Neutrophil (primary cell): ENCODE measurements around the gene IFITM10.

Experiments used
- H3K27ac ChIP-seq: fragments of 200-600 bp; sonication (generic); 2 replicates; pipeline ENCODE4 v1.5.1; 2016; ENCODE audit warnings: mild to moderate bottlenecking, moderate library complexity
- H3K27me3 ChIP-seq: fragments of 200-600 bp; sonication (generic); 2 replicates; pipeline ENCODE4 v1.6.0; 2016; ENCODE audit warnings: mild to moderate bottlenecking
- H3K36me3 ChIP-seq: fragments of 200-600 bp; sonication (generic); 2 replicates; pipeline ENCODE4 v1.5.1; 2017
- H3K4me1 ChIP-seq, 2 experiments: fragments of 200-600 bp in 1 of 2; sonication (generic) in 1 of 2; 1 replicate in 1 of 2; 2 replicates in 1 of 2; pipeline versions ENCODE4 v1.5.1 to v1.6.1; 2013 to 2016; ENCODE audit warnings: low read depth in 1 of 2, low read length in 1 of 2, mild to moderate bottlenecking in 1 of 2, moderate library complexity in 1 of 2; ENCODE audit not compliant: control insufficient read depth in 1 of 2, insufficient read depth in 1 of 2
- H3K4me3 ChIP-seq, 2 experiments: fragments of 200-600 bp in 1 of 2; sonication (generic) in 1 of 2; 1 replicate in 1 of 2; 2 replicates in 1 of 2; pipeline ENCODE4 v1.5.1; 2013 to 2016; ENCODE audit warnings: low read depth in 1 of 2, low read length in 1 of 2, mild to moderate bottlenecking in 1 of 2, moderate library complexity in 1 of 2
- H3K9me3 ChIP-seq: fragments of 200-600 bp; sonication (generic); 2 replicates; pipeline ENCODE4 v1.5.1; 2016
- CTCF ChIP-seq: fragments of 200-600 bp; sonication (generic); IDR thresholded peaks from 2 replicates; pipeline ENCODE4 v1.5.1; 2016; ENCODE audit warnings: antibody characterized with exemption

Gene IFITM10

GRCh38 chr11:1759851-1760220 is 9.4 kb upstream of the IFITM10 start:
- no peak for TF ChIP-seq CTCF
- H3K9me3 ChIP-seq: no peaks in the 10 kb centered on the region
- peaks cover 62% of the 10 kb centered on the region for H3K36me3 ChIP-seq
- H3K4me3 ChIP-seq: peak overlapping the region; percentile 85 to 99
- peaks cover 91 to 92% of the 10 kb centered on the region in 2 experiments for H3K4me1 ChIP-seq
- peak overlapping the region; percentile 98 for H3K27ac ChIP-seq
- no peaks in the 10 kb centered on the region for H3K27me3 ChIP-seq

- Histone ChIP-seq H3K4me1 (peaks cover 92% of the 10 kb centered on the region in 2 experiments), H3K27me3 (no peaks in the 10 kb centered on the region), H3K9me3 (no peaks in the 10 kb centered on the region), H3K27ac (peak overlapping the region; percentile 98), H3K4me3 (peak overlapping the region; percentile 85 to 99), H3K36me3 (peaks cover 68% of the 10 kb centered on the region)
- no peak for TF ChIP-seq CTCF
Observed at GRCh38 chr11:1759151-1759850, 8.9 kb upstream of the IFITM10 start.

GRCh38 chr11:1758611-1759150 is 8.3 kb upstream of the IFITM10 start:
- Histone ChIP-seq H3K4me3 (peak overlapping the region; percentile 85 to 99), H3K27me3 (no peaks in the 10 kb centered on the region), H3K9me3 (no peaks in the 10 kb centered on the region), H3K4me1 (peaks cover 89 to 95% of the 10 kb centered on the region in 2 experiments), H3K27ac (peak overlapping the region; percentile 98), H3K36me3 (peaks cover 74% of the 10 kb centered on the region)
- no peak for TF ChIP-seq CTCF

- H3K36me3 ChIP-seq: peaks cover 80% of the 10 kb centered on the region
- no peaks in the 10 kb centered on the region for H3K9me3 ChIP-seq
- H3K27ac ChIP-seq: peak overlapping the region; percentile 98
- TF ChIP-seq CTCF: no peak
- peak overlapping the region; percentile 85 to 99 for H3K4me3 ChIP-seq
- peaks cover 87 to 98% of the 10 kb centered on the region in 2 experiments for H3K4me1 ChIP-seq
- H3K27me3 ChIP-seq: no peaks in the 10 kb centered on the region
Observed at GRCh38 chr11:1757861-1758610, 7.6 kb upstream of the IFITM10 start.

GRCh38 chr11:1756791-1757771 is 6.7 kb upstream of the IFITM10 start:
- TF ChIP-seq CTCF: no peak

More at GRCh38 chr11:1756791-1757771, 6.7 kb upstream of the IFITM10 start:
- H3K27me3 ChIP-seq: no peaks in the 10 kb centered on the region
- H3K4me3 ChIP-seq: peak overlapping the region; percentile 85 to 99
- H3K4me1 ChIP-seq: peaks cover 77 to 100% of the 10 kb centered on the region in 2 experiments
- H3K9me3 ChIP-seq: no peaks in the 10 kb centered on the region
- H3K36me3 ChIP-seq: peaks cover 90% of the 10 kb centered on the region
- H3K27ac ChIP-seq: peak overlapping the region; percentile 98
